HepG2 (cell line): ENCODE data around the gene SLC10A2. TPM values are rescaled to one million over a fixed set of nuclear protein-coding genes. Genes with fewer than 3 reads are reported as not detected.

ENCODE experiments used
- ATAC-seq: fragments of 200-7000 bp; cut with Tn5 transposase; 3 replicates; pipeline ENCODE4 v1.9.1; 2020; ENCODE audit warnings: mild to moderate bottlenecking, moderate library complexity
- BruUV-seq: library from RNA; stranded (reverse); fragments of 400-500 nt; replicated peaks from 2 replicates; lab custom pipeline; 2021; lab: Mats Ljungman, UMichigan
- CTCF ChIA-PET: fragments of 300-600 bp; formaldehyde crosslinking; extraction: SDS; loops from one replicate; lab custom pipeline; 2021; ENCODE audit warnings: low total read pairs, inconsistent platforms, low intra/inter-chr PET ratio; lab: Yijun Ruan, JAX
- POLR2A ChIA-PET: fragments of 350-600 bp; sonication (Branson Sonifier 250); formaldehyde crosslinking; loops from one replicate; lab custom pipeline; 2020; ENCODE audit warnings: antibody characterized with exemption, inconsistent platforms; lab: Yijun Ruan, JAX
- DNase-seq: peaks from one replicate; pipeline ENCODE4 v3.0.0-alpha.2; 2015; ENCODE audit warnings: low spot score
- FAIRE-seq: peaks from 3 replicates; lab custom pipeline; 2011; peaks lifted over from hg19 to GRCh38; lab: Jason Lieb, UNC
- H2AFZ ChIP-seq: one replicate; pipeline ENCODE4 v1.6.1; 2011; ENCODE audit warnings: low read length, inconsistent platforms
- H3K27ac ChIP-seq: fragments of 300-600 bp; 3 replicates; pipeline ENCODE4 v1.8.0; 2011; ENCODE audit warnings: mixed run types, mild to moderate bottlenecking, mixed read lengths, low read length, inconsistent platforms; ENCODE audit not compliant: insufficient read depth; ENCODE audit errors: extremely low read length
- H3K27me3 ChIP-seq, 2 experiments: fragments of 200-600 bp in 1 of 2; 2 replicates in 1 of 2; 3 replicates in 1 of 2; pipeline versions ENCODE4 v1.6.0 to v1.8.0; 2011; ENCODE audit warnings: low read length in 2 of 2, mild to moderate bottlenecking in 2 of 2, moderate library complexity in 2 of 2, inconsistent platforms in 1 of 2; ENCODE audit not compliant: insufficient read depth in 2 of 2, control insufficient read depth in 1 of 2
- H3K36me3 ChIP-seq, 2 experiments: fragments of 200-600 bp in 1 of 2; replicated peaks in 1 of 2; 2 replicates in 1 of 2; 3 replicates in 1 of 2; pipeline versions ENCODE4 v1.5.1 to v1.8.0; 2011; ENCODE audit warnings: low read length in 2 of 2, inconsistent platforms in 1 of 2; ENCODE audit not compliant: insufficient read depth in 2 of 2, control insufficient read depth in 1 of 2
- H3K4me1 ChIP-seq: 2 replicates; pipeline ENCODE4 v1.5.1; 2012; ENCODE audit warnings: low read length, inconsistent platforms; ENCODE audit not compliant: insufficient read depth
- H3K4me2 ChIP-seq: 2 replicates; pipeline ENCODE4 v1.6.0; 2011; ENCODE audit warnings: low read depth, low read length, inconsistent platforms
- H3K4me3 ChIP-seq, 3 experiments: fragments of 200-600 bp in 1 of 3; sonication (generic), shearing (Covaris generic) in 1 of 3; replicated peaks in 1 of 3; 2 replicates each; pipeline ENCODE4 v1.5.1; 2011 to 2016; ENCODE audit warnings: low read length in 3 of 3, inconsistent platforms in 2 of 3, low read depth in 2 of 3, mild to moderate bottlenecking in 2 of 3, control low read depth in 1 of 3, mixed read lengths in 1 of 3; ENCODE audit not compliant: insufficient read depth in 1 of 3
- H3K79me2 ChIP-seq: one replicate; pipeline ENCODE4 v1.6.1; 2011; ENCODE audit warnings: low read length, inconsistent platforms; ENCODE audit not compliant: insufficient read depth
- H3K9ac ChIP-seq: 2 replicates; pipeline ENCODE4 v1.6.0; 2011; ENCODE audit warnings: mild to moderate bottlenecking, low read depth, low read length, inconsistent platforms; ENCODE audit not compliant: insufficient read depth
- H3K9me3 ChIP-seq: 2 replicates; pipeline ENCODE4 v1.5.1; 2012; ENCODE audit warnings: mild to moderate bottlenecking, low read length
- H4K20me1 ChIP-seq: 2 replicates; pipeline ENCODE4 v1.6.0; 2011; ENCODE audit warnings: inconsistent platforms, mild to moderate bottlenecking, low read length, moderate library complexity; ENCODE audit not compliant: insufficient read depth
- CHD2 ChIP-seq: IDR thresholded peaks from 2 replicates; pipeline ENCODE4 v1.6.1; 2011; ENCODE audit warnings: low read depth, low read length, improper control_type of control experiment
- GATAD2A ChIP-seq: IDR thresholded peaks from 2 replicates; pipeline ENCODE4 v1.6.1; 2016
- HCFC1 ChIP-seq: fragments of 150-350 bp; IDR thresholded peaks from 2 replicates; pipeline ENCODE4 v1.6.1; 2014; ENCODE audit warnings: low read depth, low read length
- MIER2 ChIP-seq: IDR thresholded peaks from 2 replicates; pipeline ENCODE4 v1.6.1; 2016; ENCODE audit warnings: missing biosample characterization, missing genetic modification reagents
- NFRKB ChIP-seq: fragments of 450-650 bp; IDR thresholded peaks from 2 replicates; pipeline ENCODE4 v1.6.1; 2017
- RFXANK ChIP-seq: IDR thresholded peaks from 2 replicates; pipeline ENCODE4 v1.6.1; 2016
- SRSF4 ChIP-seq: fragments of 200-400 bp; formaldehyde crosslinking; IDR thresholded peaks from one replicate; pipeline ENCODE4 v1.6.1; 2018; ENCODE audit warnings: mild to moderate bottlenecking, low read depth, low read length, moderate library complexity; ENCODE audit not compliant: poor library complexity, severe bottlenecking
- ZNF256 ChIP-seq: sonication (generic); formaldehyde crosslinking; conservative IDR thresholded peaks from 2 replicates; pipeline ENCODE4 v1.4.0; 2020; ENCODE audit warnings: missing genetic modification reagents
- WGBS: methylation state at CpG from one replicate; pipeline ENCODE4 v1.1.6; 2017; ENCODE audit warnings: low lambda C conversion rate; 5-methylcytosine and 5-hydroxymethylcytosine counted together
- in situ Hi-C: cut with HindIII; loops from 2 replicates; pipeline ENCODE4 v1.10.0; 2017; ENCODE audit warnings: low pct_unique_long_range_greater_than_20kb; ENCODE audit not compliant: extremely low pct_ligation_motif_present
- intact Hi-C: fragments of 100-400 bp; cut with micrococcal nuclease; formaldehyde crosslinking; loops from one replicate; pipeline ENCODE4 v1.10.0; 2022; ENCODE audit not compliant: unreplicated experiment
- polyA plus RNA-seq, 8 experiments: library from polyadenylated mRNA; depleted of rRNA in 3 of 8; stranded (reverse) in 7 of 8; unstranded in 1 of 8; fragments of >200 nt; fragmentation: Illumina TruSeq in 4 of 8; extraction: Trizol in 4 of 8; gene quantifications; 2 replicates each; pipeline versions ENCODE4 v1.2.1 to v1.2.3, GENCODE V29; 2011 to 2016; ENCODE audit warnings: low read depth in 4 of 8, missing spikeins in 1 of 8, mixed read lengths in 1 of 8; ENCODE audit not compliant: insufficient read depth in 1 of 8
- total RNA-seq, 5 experiments: library from RNA; depleted of rRNA; stranded (reverse); fragments of >200 nt; fragmentation: Illumina TruSeq; extraction: Trizol; gene quantifications; 2 replicates each; pipeline ENCODE4 v1.2.3, GENCODE V29; 2016; ENCODE audit warnings: low read depth in 1 of 5
- TF ChIP-seq, protein P1 (sequence below): sonication (generic); formaldehyde crosslinking; IDR thresholded peaks from 2 replicates; pipeline ENCODE4 v1.5.0; 2020; ENCODE audit warnings: missing genetic modification reagents
- TF ChIP-seq, protein P2 (sequence below): sonication (generic); formaldehyde crosslinking; IDR thresholded peaks from 2 replicates; pipeline ENCODE4 v1.4.0; 2020; ENCODE audit warnings: low read depth, mild to moderate bottlenecking, missing genetic modification reagents

SLC10A2 gene
- total and polyA plus RNA-seq, 2 of the 13 experiments (the other 11 are each of a cell fraction or from before 2014, with no cell fraction given) = not detected

DNA sequence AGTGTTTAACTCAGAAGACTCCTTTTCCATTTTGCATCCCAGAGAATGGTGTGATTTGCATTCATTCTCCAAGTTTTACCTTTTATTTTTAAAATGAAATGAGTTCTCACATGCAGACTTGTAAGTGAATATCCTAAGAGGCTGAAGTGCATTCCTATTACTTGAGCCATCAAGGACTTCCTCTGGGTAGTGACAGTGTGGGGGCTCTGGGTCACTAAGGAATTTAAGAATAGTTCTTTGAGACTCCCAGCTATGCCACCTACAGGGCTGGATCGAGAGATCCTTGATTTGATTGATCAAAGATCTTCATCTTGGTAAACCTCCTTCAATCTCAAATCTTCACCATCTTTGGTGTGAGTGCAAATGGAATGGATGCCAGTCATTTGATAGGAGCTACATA, 36.3 kb upstream of the SLC10A2 start:
- BruUV-seq = no TSS peak
- Histone ChIP-seq H3K4me3 (no peak overlapping the region), H3K27ac (no peak overlapping the region), H3K79me2 (no peaks in the 10 kb centered on the region), H2AFZ (no peak overlapping the region), H4K20me1 (no peaks in the 10 kb centered on the region), H3K4me1 (no peaks in the 10 kb centered on the region), H3K9me3 (no peaks in the 10 kb centered on the region), H3K27me3 (no peaks in the 10 kb centered on the region), H3K4me2 (no peak overlapping the region), H3K9ac (no peak overlapping the region), H3K36me3 (no peaks in the 10 kb centered on the region)
- FAIRE-seq (no peak), ATAC-seq (no peak), DNase-seq (no peak)
- POLR2A ChIA-PET = no interaction called here
- CTCF ChIA-PET = no interaction called here
- in situ Hi-C loops = no loop called here
- WGBS = 10% methylated on average over 1 of the region's 1 CpG
- intact Hi-C loops = no loop called here
- TF ChIP-seq, protein P1, sequence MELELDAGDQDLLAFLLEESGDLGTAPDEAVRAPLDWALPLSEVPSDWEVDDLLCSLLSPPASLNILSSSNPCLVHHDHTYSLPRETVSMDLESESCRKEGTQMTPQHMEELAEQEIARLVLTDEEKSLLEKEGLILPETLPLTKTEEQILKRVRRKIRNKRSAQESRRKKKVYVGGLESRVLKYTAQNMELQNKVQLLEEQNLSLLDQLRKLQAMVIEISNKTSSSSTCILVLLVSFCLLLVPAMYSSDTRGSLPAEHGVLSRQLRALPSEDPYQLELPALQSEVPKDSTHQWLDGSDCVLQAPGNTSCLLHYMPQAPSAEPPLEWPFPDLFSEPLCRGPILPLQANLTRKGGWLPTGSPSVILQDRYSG (CRISPR knock-in tag) = no peak
- TF ChIP-seq CHD2 (no peak), RFXANK (no peak), HCFC1 (no peak), SRSF4 (no peak), GATAD2A (CRISPR knock-in tag) (no peak), NFRKB (no peak), ZNF256 (CRISPR knock-in tag) (no peak), MIER2 (CRISPR knock-in tag) (no peak)
- TF ChIP-seq, protein P2, sequence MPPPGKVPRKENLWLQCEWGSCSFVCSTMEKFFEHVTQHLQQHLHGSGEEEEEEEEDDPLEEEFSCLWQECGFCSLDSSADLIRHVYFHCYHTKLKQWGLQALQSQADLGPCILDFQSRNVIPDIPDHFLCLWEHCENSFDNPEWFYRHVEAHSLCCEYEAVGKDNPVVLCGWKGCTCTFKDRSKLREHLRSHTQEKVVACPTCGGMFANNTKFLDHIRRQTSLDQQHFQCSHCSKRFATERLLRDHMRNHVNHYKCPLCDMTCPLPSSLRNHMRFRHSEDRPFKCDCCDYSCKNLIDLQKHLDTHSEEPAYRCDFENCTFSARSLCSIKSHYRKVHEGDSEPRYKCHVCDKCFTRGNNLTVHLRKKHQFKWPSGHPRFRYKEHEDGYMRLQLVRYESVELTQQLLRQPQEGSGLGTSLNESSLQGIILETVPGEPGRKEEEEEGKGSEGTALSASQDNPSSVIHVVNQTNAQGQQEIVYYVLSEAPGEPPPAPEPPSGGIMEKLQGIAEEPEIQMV (CRISPR knock-in tag) = no peak
